Measurements from ENCODE around the gene DAPP1.

Gene DAPP1

GRCh38 chr4:99848591-99849001, 32.0 kb downstream of the DAPP1 start:
- Histone ChIP-seq H3K36me3 (ENCODE audit: control insufficient read depth in 1 of 2, insufficient read depth in 2 of 2, low read length in 2 of 2) (no peaks in the 10 kb centered on the region), H3K27me3 (ENCODE audit: control insufficient read depth in 1 of 2, insufficient read depth in 2 of 2, low read length in 2 of 2) (no peaks in the 10 kb centered on the region), H3K4me1 (ENCODE audit: control insufficient read depth in 1 of 2, insufficient read depth in 2 of 2, low read length in 2 of 2) (peaks cover 0 to 17% of the 10 kb centered on the region in 2 donors), H3K27ac (ENCODE audit: low read depth, low read length) (no peak overlapping the region), H3K4me3 (ENCODE audit: low read depth in 1 of 2, low read length in 2 of 2) (no peak overlapping the region), H3K9ac (ENCODE audit: low read depth in 1 of 2, low read length in 2 of 2) (no peak overlapping the region), H3K9me3 (ENCODE audit: control insufficient read depth in 1 of 2, low read length in 2 of 2) (no peaks in the 10 kb centered on the region)

DNA sequence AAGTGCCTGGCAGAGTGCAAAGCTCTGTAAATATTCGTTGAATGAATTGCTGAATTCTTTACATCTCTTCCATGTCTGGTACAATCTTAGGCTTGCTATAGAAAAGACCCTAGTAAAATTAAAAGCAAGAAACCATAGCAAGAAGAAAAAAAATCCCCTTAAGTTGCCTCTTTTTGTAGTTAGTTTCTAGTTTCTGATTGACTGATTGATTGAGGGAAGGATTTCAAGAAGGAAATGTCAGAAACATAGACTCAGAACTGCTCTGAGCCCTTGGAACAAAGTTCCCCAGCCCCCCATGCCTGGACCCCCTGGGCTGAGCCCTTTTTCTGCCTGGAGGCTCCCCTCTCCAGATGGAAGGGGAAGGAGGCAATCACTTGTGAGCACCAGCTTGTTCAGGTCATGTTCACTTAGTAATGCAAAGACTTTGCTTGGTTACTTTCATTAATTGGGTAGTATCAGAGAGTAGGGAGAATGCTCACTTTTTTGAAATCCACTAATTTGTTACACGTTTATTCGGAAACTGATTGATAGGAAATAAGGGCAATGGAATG, 35.6 kb downstream of the DAPP1 start:
- Histone ChIP-seq H3K9ac (ENCODE audit: low read depth in 1 of 2, low read length in 2 of 2) (no peak overlapping the region), H3K36me3 (ENCODE audit: control insufficient read depth in 1 of 2, insufficient read depth in 2 of 2, low read length in 2 of 2) (no peaks in the 10 kb centered on the region), H3K4me1 (ENCODE audit: control insufficient read depth in 1 of 2, insufficient read depth in 2 of 2, low read length in 2 of 2) (peaks cover 5 to 9% of the 10 kb centered on the region in 2 donors), H3K9me3 (ENCODE audit: control insufficient read depth in 1 of 2, low read length in 2 of 2) (no peaks in the 10 kb centered on the region), H3K27ac (ENCODE audit: low read depth, low read length) (no peak overlapping the region), H3K4me3 (ENCODE audit: low read depth in 1 of 2, low read length in 2 of 2) (no peak overlapping the region), H3K27me3 (ENCODE audit: control insufficient read depth in 1 of 2, insufficient read depth in 2 of 2, low read length in 2 of 2) (no peaks in the 10 kb centered on the region)

GRCh38 chr4:99853190-99853589, 36.6 kb downstream of the DAPP1 start:
- Histone ChIP-seq H3K9ac (ENCODE audit: low read depth in 1 of 2, low read length in 2 of 2) (no peak overlapping the region), H3K27ac (ENCODE audit: low read depth, low read length) (no peak overlapping the region), H3K4me3 (ENCODE audit: low read depth in 1 of 2, low read length in 2 of 2) (no peak overlapping the region), H3K9me3 (ENCODE audit: control insufficient read depth in 1 of 2, low read length in 2 of 2) (no peaks in the 10 kb centered on the region), H3K27me3 (ENCODE audit: control insufficient read depth in 1 of 2, insufficient read depth in 2 of 2, low read length in 2 of 2) (no peaks in the 10 kb centered on the region), H3K36me3 (ENCODE audit: control insufficient read depth in 1 of 2, insufficient read depth in 2 of 2, low read length in 2 of 2) (no peaks in the 10 kb centered on the region), H3K4me1 (ENCODE audit: control insufficient read depth in 1 of 2, insufficient read depth in 2 of 2, low read length in 2 of 2) (peaks cover 5 to 9% of the 10 kb centered on the region in 2 donors)

DNA sequence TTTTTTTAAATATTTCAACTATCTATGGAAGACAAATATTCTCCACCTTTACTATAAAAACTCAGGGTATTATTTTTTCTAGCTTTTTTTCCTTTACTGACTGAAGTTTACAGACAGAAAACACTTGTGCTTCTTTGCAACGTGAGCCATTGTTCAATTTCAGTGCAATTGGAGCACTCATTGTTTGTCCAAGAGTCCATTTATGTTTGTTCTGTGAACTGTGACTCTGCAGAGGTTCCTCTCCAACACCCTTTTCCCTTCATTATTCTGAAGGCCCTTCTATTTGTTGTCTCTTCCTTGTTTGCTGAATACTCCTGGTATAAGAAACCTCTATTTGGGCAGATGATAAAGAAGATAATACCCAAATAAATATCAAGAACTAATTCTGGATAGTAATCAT, 37.4 kb downstream of the DAPP1 start:
- Histone ChIP-seq H3K27ac (ENCODE audit: low read depth, low read length) (no peak overlapping the region), H3K9ac (ENCODE audit: low read depth in 1 of 2, low read length in 2 of 2) (no peak overlapping the region), H3K4me3 (ENCODE audit: low read depth in 1 of 2, low read length in 2 of 2) (no peak overlapping the region), H3K9me3 (ENCODE audit: control insufficient read depth in 1 of 2, low read length in 2 of 2) (no peaks in the 10 kb centered on the region), H3K27me3 (ENCODE audit: control insufficient read depth in 1 of 2, insufficient read depth in 2 of 2, low read length in 2 of 2) (no peaks in the 10 kb centered on the region), H3K36me3 (ENCODE audit: control insufficient read depth in 1 of 2, insufficient read depth in 2 of 2, low read length in 2 of 2) (no peaks in the 10 kb centered on the region), H3K4me1 (ENCODE audit: control insufficient read depth in 1 of 2, insufficient read depth in 2 of 2, low read length in 2 of 2) (peaks cover 5 to 9% of the 10 kb centered on the region in 2 donors)

GRCh38 chr4:99855678-99856077, 39.1 kb downstream of the DAPP1 start:
- peaks cover 5 to 9% of the 10 kb centered on the region in 2 donors for H3K4me1 ChIP-seq (ENCODE audit: control insufficient read depth in 1 of 2, insufficient read depth in 2 of 2, low read length in 2 of 2)

DNA sequence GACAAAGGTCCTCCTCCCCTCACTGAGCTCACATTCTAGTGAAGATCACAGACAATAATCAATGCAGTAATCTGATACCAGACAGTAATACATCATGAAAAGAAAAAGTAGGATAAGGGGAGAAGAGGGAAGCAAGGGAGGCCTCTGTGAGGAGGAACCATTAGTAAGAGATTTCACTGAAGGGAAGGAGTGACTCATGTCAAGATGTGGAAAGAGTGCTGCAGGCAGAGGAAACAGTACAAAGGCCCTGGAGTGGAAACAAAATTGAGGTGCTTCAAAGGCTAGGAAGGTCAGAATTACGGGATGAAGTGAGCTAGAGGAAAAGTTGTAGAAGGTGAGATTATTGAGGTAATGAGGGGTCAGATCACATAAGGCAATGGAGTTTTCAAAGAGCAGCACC, 39.5 kb downstream of the DAPP1 start:
- Histone ChIP-seq H3K4me1 (ENCODE audit: control insufficient read depth in 1 of 2, insufficient read depth in 2 of 2, low read length in 2 of 2) (peaks cover 5% of the 10 kb centered on the region in 2 donors), H3K36me3 (ENCODE audit: control insufficient read depth in 1 of 2, insufficient read depth in 2 of 2, low read length in 2 of 2) (no peaks in the 10 kb centered on the region), H3K27ac (ENCODE audit: low read depth, low read length) (no peak overlapping the region), H3K27me3 (ENCODE audit: control insufficient read depth in 1 of 2, insufficient read depth in 2 of 2, low read length in 2 of 2) (no peaks in the 10 kb centered on the region), H3K9ac (ENCODE audit: low read depth in 1 of 2, low read length in 2 of 2) (no peak overlapping the region), H3K4me3 (ENCODE audit: low read depth in 1 of 2, low read length in 2 of 2) (no peak overlapping the region), H3K9me3 (ENCODE audit: control insufficient read depth in 1 of 2, low read length in 2 of 2) (no peaks in the 10 kb centered on the region)

More at GRCh38 chr4:99855678-99856077, 39.1 kb downstream of the DAPP1 start:
- H3K36me3 ChIP-seq (ENCODE audit: control insufficient read depth in 1 of 2, insufficient read depth in 2 of 2, low read length in 2 of 2) = no peaks in the 10 kb centered on the region
- no peaks in the 10 kb centered on the region for H3K27me3 ChIP-seq (ENCODE audit: control insufficient read depth in 1 of 2, insufficient read depth in 2 of 2, low read length in 2 of 2)
- H3K27ac ChIP-seq (ENCODE audit: low read depth, low read length) = no peak overlapping the region
- no peaks in the 10 kb centered on the region for H3K9me3 ChIP-seq (ENCODE audit: control insufficient read depth in 1 of 2, low read length in 2 of 2)
- H3K4me3 ChIP-seq (ENCODE audit: low read depth in 1 of 2, low read length in 2 of 2) = no peak overlapping the region
- no peak overlapping the region for H3K9ac ChIP-seq (ENCODE audit: low read depth in 1 of 2, low read length in 2 of 2)

- Histone ChIP-seq H3K4me1 (ENCODE audit: control insufficient read depth in 1 of 2, insufficient read depth in 2 of 2, low read length in 2 of 2) (peaks cover 5% of the 10 kb centered on the region in 2 donors), H3K27ac (ENCODE audit: low read depth, low read length) (no peak overlapping the region), H3K36me3 (ENCODE audit: control insufficient read depth in 1 of 2, insufficient read depth in 2 of 2, low read length in 2 of 2) (no peaks in the 10 kb centered on the region), H3K4me3 (ENCODE audit: low read depth in 1 of 2, low read length in 2 of 2) (no peak overlapping the region), H3K9me3 (ENCODE audit: control insufficient read depth in 1 of 2, low read length in 2 of 2) (no peaks in the 10 kb centered on the region), H3K27me3 (ENCODE audit: control insufficient read depth in 1 of 2, insufficient read depth in 2 of 2, low read length in 2 of 2) (no peaks in the 10 kb centered on the region), H3K9ac (ENCODE audit: low read depth in 1 of 2, low read length in 2 of 2) (no peak overlapping the region)
Measured at GRCh38 chr4:99857307-99857706, 40.7 kb downstream of the DAPP1 start.

DNA sequence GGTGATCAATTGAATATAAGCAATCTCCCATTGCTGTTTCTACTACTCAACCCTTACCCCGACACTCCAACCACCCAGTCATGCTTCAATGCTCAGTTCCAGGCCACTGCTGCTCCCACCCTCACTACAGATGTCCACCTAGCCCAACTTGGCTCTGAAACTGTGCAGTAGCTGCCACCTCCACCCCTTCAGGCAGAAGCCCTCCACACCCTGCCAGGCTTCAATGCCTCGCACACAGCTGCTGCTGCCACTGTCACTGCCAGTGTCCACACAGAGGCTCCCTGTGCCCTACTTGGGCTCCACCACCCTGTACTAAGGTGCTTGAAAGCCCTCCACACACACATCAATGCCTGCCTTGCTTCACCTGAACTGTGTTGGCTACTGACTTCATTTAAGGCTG, 43.0 kb downstream of the DAPP1 start:
- no peaks in the 10 kb centered on the region for H3K9me3 ChIP-seq (ENCODE audit: control insufficient read depth in 1 of 2, low read length in 2 of 2)
- no peak overlapping the region for H3K27ac ChIP-seq (ENCODE audit: low read depth, low read length)
- H3K4me3 ChIP-seq (ENCODE audit: low read depth in 1 of 2, low read length in 2 of 2) = no peak overlapping the region
- H3K27me3 ChIP-seq (ENCODE audit: control insufficient read depth in 1 of 2, insufficient read depth in 2 of 2, low read length in 2 of 2) = no peaks in the 10 kb centered on the region
- no peaks in the 10 kb centered on the region for H3K36me3 ChIP-seq (ENCODE audit: control insufficient read depth in 1 of 2, insufficient read depth in 2 of 2, low read length in 2 of 2)
- peaks cover 5% of the 10 kb centered on the region in 2 donors for H3K4me1 ChIP-seq (ENCODE audit: control insufficient read depth in 1 of 2, insufficient read depth in 2 of 2, low read length in 2 of 2)
- H3K9ac ChIP-seq (ENCODE audit: low read depth in 1 of 2, low read length in 2 of 2) = no peak overlapping the region

DNA sequence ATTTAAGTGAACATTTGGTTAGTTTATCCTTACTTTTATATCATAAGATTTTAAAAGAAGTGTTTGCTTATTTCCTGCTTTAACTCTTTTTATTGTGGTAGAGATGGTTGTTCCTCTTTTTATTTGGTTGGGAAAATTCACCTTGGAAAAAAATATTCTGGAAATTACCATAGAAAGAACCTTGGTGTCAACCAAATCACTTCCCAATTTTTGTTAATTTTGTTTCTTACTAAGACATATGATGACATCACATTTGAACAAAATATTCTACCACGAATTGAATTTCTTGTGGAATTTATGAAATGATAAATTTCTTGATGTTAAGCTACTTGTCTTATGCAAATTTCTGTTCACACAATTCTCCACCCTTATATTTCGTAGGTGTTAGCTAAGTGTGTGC, 43.9 kb downstream of the DAPP1 start:
- no peak overlapping the region for H3K27ac ChIP-seq (ENCODE audit: low read depth, low read length)
- no peak overlapping the region for H3K4me3 ChIP-seq (ENCODE audit: low read depth in 1 of 2, low read length in 2 of 2)
- no peaks in the 10 kb centered on the region for H3K36me3 ChIP-seq (ENCODE audit: control insufficient read depth in 1 of 2, insufficient read depth in 2 of 2, low read length in 2 of 2)
- no peak overlapping the region for H3K9ac ChIP-seq (ENCODE audit: low read depth in 1 of 2, low read length in 2 of 2)
- no peaks in the 10 kb centered on the region for H3K9me3 ChIP-seq (ENCODE audit: control insufficient read depth in 1 of 2, low read length in 2 of 2)
- peaks cover 5% of the 10 kb centered on the region in 2 donors for H3K4me1 ChIP-seq (ENCODE audit: control insufficient read depth in 1 of 2, insufficient read depth in 2 of 2, low read length in 2 of 2)
- no peaks in the 10 kb centered on the region for H3K27me3 ChIP-seq (ENCODE audit: control insufficient read depth in 1 of 2, insufficient read depth in 2 of 2, low read length in 2 of 2)

DNA sequence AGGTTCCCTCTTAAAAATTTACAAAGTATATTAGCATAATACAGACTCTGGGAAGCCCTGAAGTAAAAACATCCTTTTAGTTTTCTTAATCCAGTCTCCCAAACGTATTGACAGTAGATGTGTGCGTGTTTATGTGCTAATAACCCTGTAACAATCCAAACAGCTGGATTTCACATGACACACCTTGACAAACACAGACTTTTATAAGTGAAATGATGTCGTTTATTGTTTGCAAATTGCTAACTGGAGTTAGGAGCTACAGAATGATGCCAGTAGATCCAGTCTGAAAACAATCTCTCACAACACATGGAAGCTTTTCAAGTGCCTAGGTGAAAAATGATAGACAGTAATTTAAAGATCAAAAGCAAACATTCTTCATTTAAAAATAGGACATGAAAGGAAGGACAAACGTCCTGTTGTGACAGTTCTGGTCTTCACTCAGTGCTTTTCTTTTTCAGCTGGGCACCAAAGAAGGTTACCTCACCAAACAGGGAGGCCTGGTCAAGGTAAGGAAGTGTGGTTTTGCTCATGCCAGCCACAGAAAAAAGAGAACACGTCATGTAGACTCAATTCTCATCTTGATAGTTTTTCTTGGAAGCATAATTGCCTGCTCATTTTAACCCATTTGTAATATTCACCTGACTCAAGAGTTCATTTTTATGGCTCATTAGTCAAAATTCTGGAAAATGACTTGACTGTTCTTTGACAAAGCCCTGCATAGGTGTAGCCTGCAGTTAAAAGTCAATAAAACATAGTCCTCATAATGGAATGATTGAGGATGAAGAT, 44.7 kb downstream of the DAPP1 start:
- Histone ChIP-seq H3K36me3 (ENCODE audit: control insufficient read depth in 1 of 2, insufficient read depth in 2 of 2, low read length in 2 of 2) (no peaks in the 10 kb centered on the region), H3K4me1 (ENCODE audit: control insufficient read depth in 1 of 2, insufficient read depth in 2 of 2, low read length in 2 of 2) (peaks cover 4 to 5% of the 10 kb centered on the region in 2 donors)

More for the DNA sequence above, 44.7 kb downstream of the DAPP1 start:
- no peak overlapping the region for H3K9ac ChIP-seq (ENCODE audit: low read depth in 1 of 2, low read length in 2 of 2)
- no peak overlapping the region for H3K27ac ChIP-seq (ENCODE audit: low read depth, low read length)
- H3K27me3 ChIP-seq (ENCODE audit: control insufficient read depth in 1 of 2, insufficient read depth in 2 of 2, low read length in 2 of 2) = no peaks in the 10 kb centered on the region
- no peaks in the 10 kb centered on the region for H3K9me3 ChIP-seq (ENCODE audit: control insufficient read depth in 1 of 2, low read length in 2 of 2)
- H3K4me3 ChIP-seq (ENCODE audit: low read depth in 1 of 2, low read length in 2 of 2) = no peak overlapping the region
